Nephron progenitor cell (in vitro differentiated cells): ENCODE results near the gene KLHL11.
A peak's percentile ranks its signal among the peaks of the same experiment; 100 is the strongest.

Experiments used
- DNase-seq: peaks from one replicate; pipeline ENCODE4 v3.0.0; 2021
- H3K27ac Mint-ChIP-seq: 2 replicates; pipeline ENCODE4 v1.8.0; 2021; ENCODE audit warnings: mild to moderate bottlenecking, moderate library complexity, mixed read lengths
- H3K27me3 Mint-ChIP-seq: 2 replicates; pipeline ENCODE4 v1.8.0; 2021; ENCODE audit warnings: mild to moderate bottlenecking, low read depth, mixed read lengths; ENCODE audit not compliant: poor library complexity
- H3K36me3 Mint-ChIP-seq: 2 replicates; pipeline ENCODE4 v1.8.0; 2021; ENCODE audit warnings: low read depth, mixed read lengths
- H3K4me1 Mint-ChIP-seq: 2 replicates; pipeline ENCODE4 v1.8.0; 2021; ENCODE audit warnings: mixed read lengths
- H3K4me3 Mint-ChIP-seq: 2 replicates; pipeline ENCODE4 v1.8.0; 2021; ENCODE audit warnings: mild to moderate bottlenecking, moderate library complexity, mixed read lengths
- H3K9me3 Mint-ChIP-seq: 2 replicates; pipeline ENCODE4 v1.8.0; 2021; ENCODE audit warnings: mild to moderate bottlenecking, moderate library complexity, mixed read lengths
- CTCF ChIP-seq: fragments of 200-600 bp; sonication (generic); IDR thresholded peaks from 2 replicates; pipeline ENCODE4 v1.5.0; 2021; ENCODE audit warnings: antibody characterized with exemption

KLHL11 gene

DNA sequence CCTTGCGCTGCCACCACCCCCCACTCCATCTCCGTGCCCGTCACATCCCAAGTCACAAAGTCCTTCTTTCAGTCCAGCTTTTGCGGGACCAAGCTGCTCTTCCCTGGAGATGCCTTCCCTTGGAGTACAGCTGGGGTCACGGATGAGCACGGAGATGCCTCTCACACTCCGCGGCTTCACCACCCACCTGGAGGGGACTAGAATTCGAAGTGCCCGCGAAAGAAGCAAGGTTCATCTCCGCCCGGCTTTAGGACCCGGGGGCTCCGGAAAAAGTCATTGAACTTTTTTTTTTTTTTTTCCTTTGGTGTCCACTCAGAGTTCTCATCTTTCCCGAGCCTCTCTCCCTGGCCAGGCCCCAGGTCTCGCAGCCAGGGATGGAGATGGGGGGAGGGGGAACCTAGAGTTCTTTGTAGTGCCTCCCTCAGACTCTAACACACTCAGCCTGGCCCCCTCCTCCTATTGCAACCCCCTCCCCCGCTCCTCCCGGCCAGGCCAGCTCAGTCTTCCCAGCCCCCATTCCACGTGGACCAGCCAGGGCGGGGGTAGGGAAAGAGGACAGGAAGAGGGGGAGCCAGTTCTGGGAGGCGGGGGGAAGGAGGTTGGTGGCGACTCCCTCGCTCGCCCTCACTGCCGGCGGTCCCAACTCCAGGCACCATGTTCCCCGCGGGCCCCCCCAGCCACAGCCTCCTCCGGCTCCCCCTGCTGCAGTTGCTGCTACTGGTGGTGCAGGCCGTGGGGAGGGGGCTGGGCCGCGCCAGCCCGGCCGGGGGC is 52.7 kb downstream of the KLHL11 start, which contains the start of gene FKBP10:
Gene FKBP10 (plus strand): TSS at position 624 of the 771 bp plus-strand sequence. CDS start 31 bp downstream, at position 655.
- H3K27me3 Mint-ChIP-seq = peaks cover 3% of the 10 kb centered on the region
- peaks cover 35% of the 10 kb centered on the region for H3K36me3 Mint-ChIP-seq
- peak within 1 kb of the TSS; percentile 93 for H3K4me3 Mint-ChIP-seq
- H3K9me3 Mint-ChIP-seq = no peaks in the 10 kb centered on the region
- H3K27ac Mint-ChIP-seq = peak within 1 kb of the TSS; percentile 98
- H3K4me1 Mint-ChIP-seq = peaks cover 55% of the 10 kb centered on the region
- DNase-seq = peak; percentile 90
- no peak for TF ChIP-seq CTCF

DNA sequence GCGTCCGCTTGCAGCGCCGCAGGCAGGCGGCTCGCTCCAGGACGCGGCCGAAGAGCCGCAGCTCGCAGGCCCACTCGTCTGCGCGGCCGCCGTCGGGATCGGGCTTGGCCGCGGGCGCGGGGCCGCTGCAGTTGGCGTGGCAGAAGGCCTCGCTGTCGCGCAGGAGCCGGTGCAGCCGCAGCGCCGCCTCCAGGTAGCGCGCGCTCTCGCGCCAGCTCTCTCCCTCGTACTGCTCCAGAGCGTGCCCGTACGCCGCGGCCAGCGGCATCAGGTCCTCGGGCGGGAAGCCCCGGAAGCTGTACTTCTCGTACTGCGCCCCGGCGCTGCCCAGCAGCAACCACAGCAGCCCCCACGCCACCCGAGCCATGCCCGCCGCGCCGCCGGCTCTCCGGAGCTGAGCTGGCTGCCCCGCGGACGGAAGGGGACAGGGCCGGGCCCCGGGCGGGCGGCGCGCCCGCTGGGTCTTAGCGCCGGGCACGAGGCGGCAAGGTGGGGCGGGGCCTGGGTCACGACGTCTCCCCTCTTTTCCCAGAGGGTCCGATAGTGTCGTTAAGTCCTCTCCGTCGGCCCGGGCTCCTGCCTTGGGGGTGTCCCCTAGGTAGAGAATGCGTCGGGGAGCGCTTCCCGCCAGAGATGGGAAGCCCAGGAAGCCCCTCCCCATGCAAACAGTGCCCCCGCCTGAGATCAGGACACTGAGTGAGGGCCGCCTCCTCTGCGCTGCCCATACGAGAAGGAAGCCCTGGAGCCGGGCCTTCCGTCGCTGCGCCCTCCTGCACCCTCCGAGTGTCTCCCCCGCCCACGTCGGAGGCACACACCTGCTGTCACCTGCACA is 53.5 kb downstream of the KLHL11 start, which contains the start of gene P3H4:
Gene P3H4 (minus strand): TSS at position 401 of the 832 bp plus-strand sequence. CDS start 34 bp downstream, at position 367.
- peak; percentile 80 for DNase-seq
- Mint-ChIP-seq H3K4me3 (peak within 1 kb of the TSS; percentile 93), H3K36me3 (peaks cover 33% of the 10 kb centered on the region), H3K27ac (peak within 1 kb of the TSS; percentile 98), H3K27me3 (peaks cover 3% of the 10 kb centered on the region), H3K4me1 (peaks cover 50% of the 10 kb centered on the region), H3K9me3 (no peaks in the 10 kb centered on the region)
- TF ChIP-seq CTCF = peak; percentile 44

GRCh38 chr17:41810659-41811548 is 54.3 kb downstream of the KLHL11 start:
- peak overlapping the region; percentile 84 for H3K4me3 Mint-ChIP-seq
- peaks cover 3% of the 10 kb centered on the region for H3K27me3 Mint-ChIP-seq
- H3K36me3 Mint-ChIP-seq = peaks cover 42% of the 10 kb centered on the region
- no peak for TF ChIP-seq CTCF
- H3K9me3 Mint-ChIP-seq = no peaks in the 10 kb centered on the region
- no peak overlapping the region for H3K27ac Mint-ChIP-seq
- H3K4me1 Mint-ChIP-seq = peaks cover 45% of the 10 kb centered on the region
- DNase-seq = peak; percentile 55

DNA sequence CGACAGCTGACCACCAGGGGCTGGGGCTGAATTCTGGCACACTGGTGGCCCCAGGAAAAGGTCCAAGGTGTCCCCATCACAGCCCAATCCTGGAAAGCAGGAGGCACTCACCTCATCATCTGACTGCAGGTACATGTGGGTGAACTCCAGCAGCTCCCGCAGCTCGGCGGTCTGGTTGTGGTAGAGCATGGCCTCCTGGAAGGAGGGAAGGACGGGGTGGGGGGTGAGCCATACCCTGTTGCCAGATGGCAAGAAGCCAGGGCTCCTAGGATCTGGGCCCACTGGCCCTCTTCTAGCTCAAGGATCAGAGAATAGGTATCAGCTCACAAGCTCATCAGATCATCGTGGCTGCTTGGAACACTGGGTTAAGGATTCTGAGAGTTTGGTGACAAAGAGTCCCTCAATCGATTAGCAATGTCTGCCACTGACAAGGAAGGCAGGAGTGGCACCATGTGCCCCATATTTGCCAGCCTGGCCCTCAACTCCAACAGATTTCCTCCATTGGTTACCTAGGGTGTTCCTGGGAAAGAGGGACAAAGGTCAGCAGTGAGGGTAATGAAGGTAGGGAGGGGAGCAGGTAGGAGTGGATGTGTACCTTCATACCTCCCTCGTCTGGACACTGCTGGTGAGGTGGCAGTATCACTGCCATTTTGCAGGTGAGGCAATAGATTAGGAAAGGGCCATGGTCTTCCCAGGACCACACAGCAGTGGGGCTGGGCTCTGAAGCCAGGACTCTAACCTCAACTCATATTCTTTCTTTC is 58.4 kb downstream of the KLHL11 start:
- H3K36me3 Mint-ChIP-seq = peaks cover 54% of the 10 kb centered on the region
- no peak overlapping the region for H3K27ac Mint-ChIP-seq
- peaks cover 30% of the 10 kb centered on the region for H3K4me1 Mint-ChIP-seq
- no peaks in the 10 kb centered on the region for H3K9me3 Mint-ChIP-seq
- no peak for TF ChIP-seq CTCF
- H3K27me3 Mint-ChIP-seq = peaks cover 3% of the 10 kb centered on the region
- no peak overlapping the region for H3K4me3 Mint-ChIP-seq
- no peak for DNase-seq
